Activated naive CD8-positive, alpha-beta T cell treated with anti-CD3 and anti-CD28 coated beads, Interleukin-2, amount 50 U/mL, for 24 hours (primary cell): ENCODE results near the gene KLF15.

Experiments used
- ATAC-seq: fragments of 150-1000 bp; cut with Tn5 transposase; one replicate; pipeline ENCODE4 v1.10.0; 2021
- DNase-seq: peaks from one replicate; pipeline ENCODE4 v3.0.0; 2021
- H3K27ac Mint-ChIP-seq: one replicate; pipeline ENCODE4 v1.8.0; 2021; ENCODE audit warnings: mild to moderate bottlenecking, mixed read lengths
- H3K27me3 Mint-ChIP-seq: one replicate; pipeline ENCODE4 v1.8.0; 2021; ENCODE audit warnings: mixed read lengths
- H3K36me3 Mint-ChIP-seq: one replicate; pipeline ENCODE4 v1.8.0; 2021; ENCODE audit warnings: low read depth, mixed read lengths
- H3K4me1 Mint-ChIP-seq: one replicate; pipeline ENCODE4 v1.8.0; 2021; ENCODE audit warnings: mixed read lengths
- H3K4me3 Mint-ChIP-seq: one replicate; pipeline ENCODE4 v1.8.0; 2021; ENCODE audit warnings: mild to moderate bottlenecking, moderate library complexity, mixed read lengths
- H3K9me3 Mint-ChIP-seq: one replicate; pipeline ENCODE4 v1.8.0; 2021; ENCODE audit warnings: mixed read lengths

The KLF15 gene

DNA sequence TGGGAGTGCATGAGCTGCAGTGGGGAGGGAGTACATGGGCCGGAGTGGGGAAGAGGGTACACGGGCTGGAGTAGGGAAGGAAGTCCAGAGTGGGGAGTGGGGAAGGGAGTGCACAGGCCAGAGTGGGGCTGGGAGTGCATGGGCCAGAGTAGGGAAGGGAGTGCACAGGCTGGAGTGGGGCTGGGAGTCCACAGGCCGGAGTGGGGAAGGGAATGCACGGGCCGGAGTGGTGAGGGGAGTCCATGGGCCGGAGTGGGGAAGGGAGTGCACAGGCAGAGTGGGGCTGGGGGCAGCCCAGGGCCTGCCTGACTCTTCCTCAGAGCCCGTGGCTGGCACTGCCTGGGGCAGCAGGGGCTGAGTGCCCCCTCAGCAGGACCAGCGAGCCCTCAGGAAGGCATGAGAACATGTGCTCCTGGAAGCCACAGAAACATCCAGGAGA lies 40.7 kb downstream of the KLF15 start:
- Mint-ChIP-seq H3K4me1 (no peaks in the 10 kb centered on the region), H3K27ac (no peak overlapping the region), H3K4me3 (no peak overlapping the region), H3K9me3 (no peaks in the 10 kb centered on the region), H3K36me3 (no peaks in the 10 kb centered on the region), H3K27me3 (peaks cover 4% of the 10 kb centered on the region)
- DNase-seq: no peak
- ATAC-seq: no peak

DNA sequence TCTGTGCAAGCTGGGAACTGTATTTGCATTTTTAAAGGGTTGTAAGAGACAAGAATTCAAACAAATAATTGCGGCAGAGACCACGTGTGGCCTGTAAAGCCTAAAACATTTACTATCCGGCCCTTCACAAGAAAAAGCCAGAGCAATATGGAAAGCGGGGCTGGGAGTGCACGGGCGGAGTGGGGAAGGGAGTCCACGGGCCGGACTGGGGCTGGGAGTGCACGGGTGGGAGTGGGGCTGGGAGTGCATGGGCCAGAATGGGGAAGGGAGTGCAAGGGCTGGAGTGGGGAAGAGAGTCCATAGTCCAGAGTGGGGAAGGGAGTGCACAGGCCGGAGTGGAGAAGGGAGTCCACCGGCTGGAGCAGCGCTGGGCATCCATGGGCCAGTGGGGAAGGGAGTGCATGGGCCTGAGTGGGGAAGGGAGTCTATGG lies 41.2 kb downstream of the KLF15 start:
- no peak for ATAC-seq
- no peaks in the 10 kb centered on the region for H3K4me1 Mint-ChIP-seq

DNA sequence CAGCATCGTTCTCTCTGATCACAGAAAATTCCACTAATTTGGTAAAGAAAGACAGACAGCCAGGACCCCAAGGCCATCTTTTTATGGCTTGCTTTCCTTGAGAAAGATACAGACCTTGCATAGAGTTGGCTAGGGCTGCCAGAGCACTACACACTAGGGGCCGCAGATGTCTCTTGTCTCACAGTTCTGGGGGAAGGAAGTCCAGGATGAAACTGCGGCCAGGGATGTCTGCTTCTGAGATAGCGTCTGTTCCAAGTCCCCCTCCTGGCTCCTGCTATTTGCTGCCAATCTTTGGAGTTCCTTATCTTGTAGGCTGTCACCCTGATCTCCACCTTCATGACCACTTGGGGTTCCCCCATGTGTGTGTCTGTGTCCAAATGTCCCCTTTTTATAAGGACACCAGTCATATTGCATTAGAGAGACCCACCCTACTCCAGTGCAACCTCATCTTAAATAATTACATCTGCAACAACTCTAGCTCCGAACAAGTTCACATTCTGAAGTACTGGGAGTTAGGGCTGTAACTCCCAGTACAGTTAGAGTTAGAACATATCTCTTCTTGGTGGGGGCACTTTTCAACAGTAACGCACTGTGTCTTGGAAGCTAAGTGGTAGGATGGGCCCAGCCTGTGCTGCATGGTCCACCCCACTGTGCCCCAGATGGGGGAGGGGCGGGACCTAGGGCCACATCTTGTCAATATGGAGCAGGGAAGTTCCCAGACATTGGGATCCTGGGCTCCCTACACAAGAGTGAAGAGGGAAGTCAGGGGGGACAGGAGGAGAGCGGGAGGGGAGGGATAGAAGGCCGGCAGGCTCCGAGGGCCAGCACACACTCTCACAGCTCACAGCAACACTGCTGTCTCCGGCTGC lies 42.2 kb downstream of the KLF15 start:
- ATAC-seq (no peak), DNase-seq (no peak)
- Mint-ChIP-seq H3K9me3 (no peaks in the 10 kb centered on the region), H3K36me3 (no peaks in the 10 kb centered on the region), H3K27me3 (peaks cover 4% of the 10 kb centered on the region), H3K4me3 (no peak overlapping the region), H3K27ac (no peak overlapping the region), H3K4me1 (no peaks in the 10 kb centered on the region)

More for the DNA sequence above, 41.2 kb downstream of the KLF15 start:
- no peak overlapping the region for H3K4me3 Mint-ChIP-seq
- no peaks in the 10 kb centered on the region for H3K9me3 Mint-ChIP-seq
- DNase-seq: no peak
- H3K36me3 Mint-ChIP-seq: no peaks in the 10 kb centered on the region
- H3K27me3 Mint-ChIP-seq: peaks cover 4% of the 10 kb centered on the region
- no peak overlapping the region for H3K27ac Mint-ChIP-seq

DNA sequence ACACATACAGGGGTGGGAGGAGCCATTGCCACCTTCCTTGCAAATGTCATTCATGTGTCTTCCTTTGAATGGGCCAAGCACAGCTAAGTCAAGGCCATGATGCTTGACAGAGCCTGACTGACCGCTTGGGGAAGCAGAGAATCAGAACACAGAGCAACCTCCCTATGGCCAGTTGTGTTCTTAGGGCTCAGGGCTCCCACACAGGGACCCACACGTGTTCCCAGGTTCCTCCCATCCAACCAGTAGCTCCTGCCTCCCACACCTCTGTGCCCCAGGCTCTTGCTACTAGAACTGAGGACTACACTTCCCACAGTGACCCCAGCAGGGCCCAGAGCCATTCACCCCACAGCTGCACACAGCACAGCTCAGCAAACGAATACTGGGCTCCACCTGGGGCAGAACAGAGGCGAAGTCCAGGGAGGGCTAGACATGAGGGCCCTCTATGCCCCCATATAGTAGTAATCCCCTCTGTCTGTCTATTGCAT lies 42.9 kb downstream of the KLF15 start:
- H3K27ac Mint-ChIP-seq: no peak overlapping the region

DNA sequence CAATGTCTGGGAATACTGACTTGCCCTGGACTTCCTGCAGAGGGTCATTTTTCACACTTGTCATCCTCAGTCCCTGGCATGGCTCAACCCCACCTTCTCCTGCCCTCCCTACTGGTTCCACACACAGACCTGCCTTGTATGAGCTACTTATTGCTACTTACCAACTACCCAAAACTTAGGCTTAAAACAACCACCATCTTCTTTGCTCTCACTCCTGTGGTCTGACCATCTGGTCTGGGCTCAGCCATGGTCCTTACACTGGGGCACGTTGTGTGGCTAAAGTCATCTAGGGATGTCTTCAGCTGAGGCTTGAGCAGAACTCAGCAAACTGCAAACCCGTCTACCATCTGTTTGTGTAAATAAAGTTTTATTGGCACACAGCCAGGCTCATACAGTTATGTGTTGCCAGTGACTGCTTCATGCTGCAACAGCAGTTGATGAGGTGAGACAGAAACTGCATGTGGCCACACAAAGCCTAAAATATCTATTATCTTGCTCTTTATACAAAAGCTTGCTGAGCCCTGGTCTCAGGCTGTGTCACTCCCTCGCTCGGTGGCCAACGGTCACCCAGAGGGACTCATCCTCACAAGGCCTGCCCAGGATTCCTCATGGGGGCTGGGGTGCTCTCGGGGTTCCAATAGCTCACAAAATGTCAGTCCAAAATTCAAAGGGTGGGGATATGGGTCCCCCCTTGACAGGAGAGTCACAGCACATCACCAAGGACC lies 43.5 kb downstream of the KLF15 start:
- no peak overlapping the region for H3K27ac Mint-ChIP-seq

More for the DNA sequence above, 42.9 kb downstream of the KLF15 start:
- Mint-ChIP-seq H3K27me3 (peaks cover 4% of the 10 kb centered on the region), H3K9me3 (no peaks in the 10 kb centered on the region), H3K4me3 (no peak overlapping the region), H3K4me1 (no peaks in the 10 kb centered on the region), H3K36me3 (no peaks in the 10 kb centered on the region)
- ATAC-seq: no peak
- DNase-seq: no peak

GRCh38 chr3:126313166-126313565 lies 44.0 kb downstream of the KLF15 start:
- Mint-ChIP-seq H3K36me3 (no peaks in the 10 kb centered on the region), H3K27ac (no peak overlapping the region), H3K4me1 (no peaks in the 10 kb centered on the region), H3K27me3 (peaks cover 2% of the 10 kb centered on the region), H3K9me3 (no peaks in the 10 kb centered on the region), H3K4me3 (no peak overlapping the region)
- ATAC-seq (no peak), DNase-seq (no peak)

More for the DNA sequence above, 43.5 kb downstream of the KLF15 start:
- Mint-ChIP-seq H3K9me3 (no peaks in the 10 kb centered on the region), H3K4me1 (no peaks in the 10 kb centered on the region), H3K4me3 (no peak overlapping the region), H3K27me3 (peaks cover 2% of the 10 kb centered on the region), H3K36me3 (no peaks in the 10 kb centered on the region)
- ATAC-seq (no peak), DNase-seq (no peak)

- Mint-ChIP-seq H3K4me1 (no peaks in the 10 kb centered on the region), H3K27ac (no peak overlapping the region), H3K36me3 (no peaks in the 10 kb centered on the region), H3K9me3 (no peaks in the 10 kb centered on the region), H3K4me3 (no peak overlapping the region), H3K27me3 (no peaks in the 10 kb centered on the region)
- ATAC-seq (no peak), DNase-seq (no peak)
Measured at GRCh38 chr3:126312341-126312740, 44.9 kb downstream of the KLF15 start.

DNA sequence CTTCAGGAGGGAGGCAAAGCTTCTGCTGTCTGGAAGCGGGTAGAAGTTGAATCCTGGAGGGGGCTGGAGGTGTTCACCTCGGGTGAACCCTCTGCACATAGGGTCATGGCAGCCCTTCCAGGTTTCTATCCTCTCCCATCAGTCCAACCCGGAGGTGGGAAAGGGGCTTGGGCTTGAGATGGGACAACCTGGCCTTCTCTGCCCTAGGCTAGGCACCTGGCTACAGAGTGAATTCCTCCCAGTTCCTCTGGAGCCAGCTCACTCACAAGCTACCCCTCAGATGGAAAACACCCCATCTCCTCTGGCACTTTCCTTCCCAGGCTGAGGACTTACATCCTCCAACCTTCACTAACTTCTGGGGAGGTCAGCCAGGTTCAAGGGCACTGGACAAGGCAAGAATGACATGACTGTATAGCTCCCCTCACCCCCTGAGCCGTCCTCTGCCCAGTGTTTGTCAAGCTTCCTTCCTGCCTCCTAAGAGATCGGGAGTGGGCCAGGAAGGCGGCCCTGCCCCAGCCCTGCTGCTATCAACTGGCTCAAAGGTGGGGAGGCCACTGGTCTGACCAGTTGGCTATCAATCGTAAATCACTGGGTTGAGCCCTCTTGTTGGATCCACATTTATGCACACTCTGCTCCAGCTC lies 45.8 kb downstream of the KLF15 start:
- DNase-seq (no peak), ATAC-seq (no peak)
- Mint-ChIP-seq H3K4me1 (no peaks in the 10 kb centered on the region), H3K27ac (no peak overlapping the region), H3K9me3 (no peaks in the 10 kb centered on the region), H3K36me3 (no peaks in the 10 kb centered on the region), H3K4me3 (no peak overlapping the region), H3K27me3 (peaks cover 2% of the 10 kb centered on the region)

- no peak overlapping the region for H3K4me3 Mint-ChIP-seq
- H3K36me3 Mint-ChIP-seq: no peaks in the 10 kb centered on the region
- no peak overlapping the region for H3K27ac Mint-ChIP-seq
- H3K4me1 Mint-ChIP-seq: no peaks in the 10 kb centered on the region
- no peak for ATAC-seq
- no peak for DNase-seq
- no peaks in the 10 kb centered on the region for H3K9me3 Mint-ChIP-seq
- peaks cover 2% of the 10 kb centered on the region for H3K27me3 Mint-ChIP-seq
Measured at GRCh38 chr3:126310816-126311215, 46.4 kb downstream of the KLF15 start.

DNA sequence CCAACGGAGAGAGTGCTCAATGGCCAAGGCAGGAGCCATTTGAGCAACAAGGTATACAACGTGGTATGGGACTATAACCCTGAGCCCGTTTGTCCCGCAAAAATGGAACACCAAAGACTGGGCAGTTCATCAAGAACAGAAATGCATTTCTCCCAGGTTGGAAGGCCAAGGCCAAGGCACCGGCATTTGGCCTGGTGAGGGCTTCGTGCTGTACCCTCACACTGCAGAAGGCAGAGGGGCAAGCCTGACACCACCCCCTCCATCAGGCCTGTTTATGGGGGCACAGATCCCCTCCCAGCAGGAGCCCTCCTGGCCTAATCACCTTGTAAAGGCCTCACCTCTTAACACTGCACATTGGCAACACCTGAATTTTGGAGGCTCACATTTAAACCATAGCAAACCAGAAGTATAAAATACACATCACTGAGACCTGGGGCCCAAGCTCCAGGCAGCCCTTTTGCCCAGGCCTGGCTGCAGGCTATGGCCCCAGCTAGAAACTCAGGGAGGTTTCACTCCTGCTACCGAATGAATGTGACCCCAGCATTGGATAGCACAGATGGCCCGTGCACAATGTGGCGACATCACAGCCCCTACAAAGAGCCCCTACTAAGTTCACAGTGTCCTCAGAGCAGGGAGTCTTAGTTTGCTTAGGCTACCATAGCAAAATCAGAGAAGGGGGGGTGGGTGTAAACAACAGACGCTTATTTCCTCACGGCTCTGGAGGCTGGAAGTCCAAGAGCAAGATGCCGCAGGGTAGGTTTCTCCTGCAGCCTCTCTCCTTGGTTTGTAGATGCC lies 47.1 kb downstream of the KLF15 start:
- H3K27ac Mint-ChIP-seq: no peak overlapping the region
- no peaks in the 10 kb centered on the region for H3K4me1 Mint-ChIP-seq
- H3K9me3 Mint-ChIP-seq: no peaks in the 10 kb centered on the region
- peaks cover 2% of the 10 kb centered on the region for H3K27me3 Mint-ChIP-seq
- H3K4me3 Mint-ChIP-seq: no peak overlapping the region
- ATAC-seq (no peak), DNase-seq (no peak)
- H3K36me3 Mint-ChIP-seq: no peaks in the 10 kb centered on the region

DNA sequence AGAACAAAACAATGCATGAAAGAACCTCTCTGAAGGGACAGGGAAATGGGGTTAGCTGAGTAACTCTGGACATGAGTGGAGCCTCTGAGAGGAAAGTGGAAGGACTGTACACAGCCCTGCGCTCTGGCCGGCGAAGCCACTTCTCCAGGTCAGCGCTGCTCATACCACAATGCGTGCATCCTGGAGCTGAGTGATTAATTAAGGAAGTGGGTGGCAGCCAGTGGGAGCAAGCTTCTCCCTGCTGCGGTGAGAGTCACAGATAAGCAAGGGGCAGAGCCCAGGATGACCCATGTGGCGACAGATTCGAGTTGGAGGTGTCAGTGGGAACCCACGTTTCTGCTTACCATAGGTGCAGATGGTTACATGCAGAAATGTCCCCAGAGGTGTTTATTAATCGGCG lies 48.0 kb downstream of the KLF15 start:
- no peak for DNase-seq
- H3K4me1 Mint-ChIP-seq: no peaks in the 10 kb centered on the region
- no peak for ATAC-seq
- no peak overlapping the region for H3K27ac Mint-ChIP-seq
- H3K9me3 Mint-ChIP-seq: peaks cover 5% of the 10 kb centered on the region
- peaks cover 6% of the 10 kb centered on the region for H3K27me3 Mint-ChIP-seq
- no peaks in the 10 kb centered on the region for H3K36me3 Mint-ChIP-seq
- no peak overlapping the region for H3K4me3 Mint-ChIP-seq

DNA sequence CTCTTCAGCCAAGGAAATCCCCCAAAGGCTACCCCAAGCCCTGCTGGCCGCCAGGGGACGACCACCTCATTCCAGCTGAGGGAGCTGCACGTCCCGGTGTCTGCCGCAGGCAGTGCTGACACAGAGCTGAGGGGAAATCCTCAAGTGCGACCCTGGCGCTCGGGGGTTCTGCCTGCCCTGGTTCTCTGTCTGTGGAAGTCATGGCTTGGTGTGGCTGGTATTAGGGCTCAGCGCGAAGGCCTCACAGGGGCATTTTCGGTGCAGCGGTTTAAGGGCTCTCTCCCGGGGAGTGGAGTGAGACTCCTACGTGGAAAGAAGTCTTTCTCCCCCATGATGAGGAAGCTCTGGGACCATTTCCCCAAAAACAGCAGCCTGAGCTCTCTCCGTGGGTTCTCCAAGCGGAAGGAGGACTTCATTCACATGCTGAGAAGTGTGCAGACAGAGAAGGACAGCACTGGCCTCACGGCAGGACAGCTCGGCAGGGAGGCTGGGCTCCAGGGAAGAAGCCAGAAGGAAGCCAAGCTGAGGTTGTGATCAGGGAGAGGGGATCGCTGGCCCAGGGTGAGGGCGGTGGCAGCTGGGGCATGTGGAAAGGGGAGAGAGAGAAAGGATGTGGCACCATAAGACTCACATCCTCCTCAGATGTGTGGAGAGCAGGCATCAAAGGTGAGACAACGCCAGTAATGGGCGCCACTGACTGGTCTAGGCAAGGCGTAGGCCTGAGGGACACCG lies 48.6 kb downstream of the KLF15 start:
- peaks cover 9% of the 10 kb centered on the region for H3K9me3 Mint-ChIP-seq
- H3K4me1 Mint-ChIP-seq: no peaks in the 10 kb centered on the region
- H3K4me3 Mint-ChIP-seq: no peak overlapping the region
- no peak for ATAC-seq
- no peak for DNase-seq
- no peak overlapping the region for H3K27ac Mint-ChIP-seq
- H3K36me3 Mint-ChIP-seq: no peaks in the 10 kb centered on the region
- peaks cover 6% of the 10 kb centered on the region for H3K27me3 Mint-ChIP-seq

- Mint-ChIP-seq H3K27me3 (peaks cover 11% of the 10 kb centered on the region), H3K4me1 (no peaks in the 10 kb centered on the region), H3K4me3 (no peak overlapping the region), H3K36me3 (no peaks in the 10 kb centered on the region), H3K9me3 (peaks cover 16% of the 10 kb centered on the region), H3K27ac (no peak overlapping the region)
- no peak for ATAC-seq
- no peak for DNase-seq
Measured at GRCh38 chr3:126307591-126308393, 49.4 kb downstream of the KLF15 start.
